ENCODE results near the gene ARSB. TPM values are rescaled to one million over a fixed set of nuclear protein-coding genes. Genes with fewer than 3 reads are reported as not detected.

The ARSB gene
- total and polyA plus RNA-seq, 3 donors from 2014 or later: 5.3 to 12.9 (median 11.8) TPM

DNA sequence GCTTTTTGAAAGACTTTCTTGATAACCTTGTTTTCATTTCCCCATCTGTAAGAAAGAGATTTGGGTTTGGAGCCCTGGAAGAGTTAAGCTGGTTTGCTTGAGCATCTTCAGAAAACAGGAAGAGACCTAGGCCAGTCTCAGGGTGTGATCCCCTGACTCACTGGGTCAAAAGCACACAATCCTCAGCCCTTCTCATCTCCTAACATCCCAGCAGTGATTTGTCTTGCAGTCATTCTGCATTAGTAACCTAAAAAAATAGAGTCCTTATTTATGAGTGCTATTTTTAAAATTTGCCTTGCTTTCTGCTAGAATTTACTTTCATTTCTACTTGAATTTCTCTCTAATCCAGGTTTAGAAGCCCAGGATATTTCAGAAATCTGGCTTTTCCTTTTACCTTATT lies 16.4 kb upstream of the ARSB start:
- intact Hi-C loops (cut with DNase I; ENCODE audit: low total_unique reads): no loop called here
- H3K36me3 ChIP-seq (ENCODE audit: low read depth, missing control alignments): no peaks in the 10 kb centered on the region
- H3K27ac ChIP-seq: peak overlapping the region in 1 of 2 donors; percentile 3
- no peak for TF ChIP-seq POLR2A (IDR thresholded peaks at IDR 0.05)
- TF ChIP-seq, protein P1, sequence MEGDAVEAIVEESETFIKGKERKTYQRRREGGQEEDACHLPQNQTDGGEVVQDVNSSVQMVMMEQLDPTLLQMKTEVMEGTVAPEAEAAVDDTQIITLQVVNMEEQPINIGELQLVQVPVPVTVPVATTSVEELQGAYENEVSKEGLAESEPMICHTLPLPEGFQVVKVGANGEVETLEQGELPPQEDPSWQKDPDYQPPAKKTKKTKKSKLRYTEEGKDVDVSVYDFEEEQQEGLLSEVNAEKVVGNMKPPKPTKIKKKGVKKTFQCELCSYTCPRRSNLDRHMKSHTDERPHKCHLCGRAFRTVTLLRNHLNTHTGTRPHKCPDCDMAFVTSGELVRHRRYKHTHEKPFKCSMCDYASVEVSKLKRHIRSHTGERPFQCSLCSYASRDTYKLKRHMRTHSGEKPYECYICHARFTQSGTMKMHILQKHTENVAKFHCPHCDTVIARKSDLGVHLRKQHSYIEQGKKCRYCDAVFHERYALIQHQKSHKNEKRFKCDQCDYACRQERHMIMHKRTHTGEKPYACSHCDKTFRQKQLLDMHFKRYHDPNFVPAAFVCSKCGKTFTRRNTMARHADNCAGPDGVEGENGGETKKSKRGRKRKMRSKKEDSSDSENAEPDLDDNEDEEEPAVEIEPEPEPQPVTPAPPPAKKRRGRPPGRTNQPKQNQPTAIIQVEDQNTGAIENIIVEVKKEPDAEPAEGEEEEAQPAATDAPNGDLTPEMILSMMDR (IDR thresholded peaks at IDR 0.05): no peak
- H3K4me3 ChIP-seq: no peak overlapping the region
- no peak for DNase-seq
- H3K9me3 ChIP-seq: no peaks in the 10 kb centered on the region
- no peaks in the 10 kb centered on the region for H3K4me1 ChIP-seq
- no peaks in the 10 kb centered on the region for H3K27me3 ChIP-seq

DNA sequence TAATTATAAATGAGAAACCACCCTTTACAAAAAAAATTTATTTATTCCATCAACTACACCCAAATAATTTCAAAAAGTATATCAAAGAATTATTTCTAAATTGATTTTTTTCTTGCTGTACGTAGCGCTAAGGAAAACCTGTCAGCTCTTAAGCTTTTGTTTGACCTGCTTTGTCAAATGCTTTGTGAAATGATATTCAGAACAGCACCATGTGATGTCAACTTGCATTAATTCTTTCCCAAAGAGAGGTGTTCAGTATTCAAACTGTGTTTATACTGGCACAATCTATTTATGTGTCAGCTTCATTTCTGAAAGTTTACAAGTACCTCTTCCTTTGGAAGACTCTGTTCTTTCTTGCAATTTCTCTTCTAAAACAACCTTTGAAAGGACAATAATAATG lies 12.0 kb upstream of the ARSB start:
- WGBS, 2 donors: 95 to 98% methylated on average over 2 of the region's 2 CpGs
- Histone ChIP-seq H3K4me3 (no peak overlapping the region), H3K27ac (no peak overlapping the region), H3K9me3 (no peaks in the 10 kb centered on the region), H3K4me1 (no peaks in the 10 kb centered on the region), H3K27me3 (no peaks in the 10 kb centered on the region), H3K36me3 (ENCODE audit: low read depth, missing control alignments) (no peaks in the 10 kb centered on the region)
- no peak for DNase-seq
- no peak for TF ChIP-seq POLR2A (IDR thresholded peaks at IDR 0.05)
- TF ChIP-seq, protein P1 (IDR thresholded peaks at IDR 0.05): no peak
- intact Hi-C loops (cut with DNase I; ENCODE audit: low total_unique reads): no loop called here

- H3K4me3 ChIP-seq: no peak overlapping the region
- no peaks in the 10 kb centered on the region for H3K27me3 ChIP-seq
- H3K9me3 ChIP-seq: no peaks in the 10 kb centered on the region
- TF ChIP-seq POLR2A (IDR thresholded peaks at IDR 0.05): no peak
- TF ChIP-seq, protein P1 (IDR thresholded peaks at IDR 0.05): no peak
- WGBS, 2 donors: 84% methylated on average over 2 of the region's 2 CpGs
- intact Hi-C loops (cut with DNase I; ENCODE audit: low total_unique reads): no loop called here
- H3K27ac ChIP-seq: no peak overlapping the region
- H3K4me1 ChIP-seq: no peaks in the 10 kb centered on the region
- DNase-seq: no peak
- no peaks in the 10 kb centered on the region for H3K36me3 ChIP-seq (ENCODE audit: low read depth, missing control alignments)
Observed at GRCh38 chr5:78995521-78996007, 10.5 kb upstream of the ARSB start.

- no peak for TF ChIP-seq POLR2A (IDR thresholded peaks at IDR 0.05)
- TF ChIP-seq, protein P1 (IDR thresholded peaks at IDR 0.05): no peak
- H3K27me3 ChIP-seq: no peaks in the 10 kb centered on the region
- no peaks in the 10 kb centered on the region for H3K9me3 ChIP-seq
- no peak overlapping the region for H3K4me3 ChIP-seq
- no peaks in the 10 kb centered on the region for H3K4me1 ChIP-seq
- intact Hi-C loops (cut with DNase I; ENCODE audit: low total_unique reads): no loop called here
- no peak overlapping the region for H3K27ac ChIP-seq
- no peak for DNase-seq
- no peaks in the 10 kb centered on the region for H3K36me3 ChIP-seq (ENCODE audit: low read depth, missing control alignments)
Observed at GRCh38 chr5:78993165-78993564, 8.1 kb upstream of the ARSB start.

DNA sequence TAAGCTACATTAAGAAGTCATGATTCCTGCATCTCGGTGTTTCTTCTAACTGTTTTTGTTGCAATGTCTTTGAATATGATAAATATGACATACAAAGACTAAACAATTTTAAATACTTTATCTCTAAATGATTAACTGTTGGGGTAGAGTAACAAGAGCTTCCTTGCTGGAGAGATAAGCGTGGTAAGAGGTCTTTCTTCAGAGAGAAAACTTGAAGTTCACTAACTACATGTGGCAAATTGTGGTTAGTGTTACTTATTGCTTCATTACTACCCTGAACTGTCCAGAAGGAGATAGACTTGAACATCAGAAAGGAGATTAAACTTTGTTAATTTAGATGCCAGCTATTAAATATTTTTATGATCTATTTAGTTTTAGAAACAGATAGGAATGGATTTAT lies 7.0 kb upstream of the ARSB start:
- no peak for DNase-seq
- TF ChIP-seq, protein P1 (IDR thresholded peaks at IDR 0.05): no peak
- TF ChIP-seq POLR2A (IDR thresholded peaks at IDR 0.05): no peak
- Histone ChIP-seq H3K27ac (no peak overlapping the region), H3K9me3 (no peaks in the 10 kb centered on the region), H3K27me3 (no peaks in the 10 kb centered on the region), H3K36me3 (ENCODE audit: low read depth, missing control alignments) (no peaks in the 10 kb centered on the region), H3K4me1 (no peaks in the 10 kb centered on the region), H3K4me3 (no peak overlapping the region)
- intact Hi-C loops (cut with DNase I; ENCODE audit: low total_unique reads): no loop called here
- WGBS, 2 donors: 66 to 76% methylated on average over 2 of the region's 2 CpGs
